ENCODE data around the gene CFAP61.

DNA sequence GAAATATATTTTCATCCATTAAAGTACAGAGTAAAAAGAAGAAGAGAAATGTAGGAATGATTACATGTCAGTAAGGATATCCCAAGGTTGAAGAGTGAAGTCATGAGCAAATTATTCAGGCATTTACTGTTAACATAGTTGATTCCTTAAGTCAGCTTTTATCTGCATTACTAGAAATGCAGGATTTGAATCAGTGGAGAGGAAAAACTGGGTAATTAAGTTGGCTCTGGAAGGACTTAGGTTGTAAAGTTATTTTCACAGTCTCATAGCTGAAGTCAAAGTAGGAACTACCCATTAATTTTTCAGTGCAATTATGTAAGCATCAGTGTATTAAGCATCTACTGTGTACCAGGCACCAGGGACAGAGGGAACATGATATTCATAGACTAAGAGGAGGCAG, 27.4 kb upstream of the CFAP61 start:
- TF ChIP-seq, protein P1, sequence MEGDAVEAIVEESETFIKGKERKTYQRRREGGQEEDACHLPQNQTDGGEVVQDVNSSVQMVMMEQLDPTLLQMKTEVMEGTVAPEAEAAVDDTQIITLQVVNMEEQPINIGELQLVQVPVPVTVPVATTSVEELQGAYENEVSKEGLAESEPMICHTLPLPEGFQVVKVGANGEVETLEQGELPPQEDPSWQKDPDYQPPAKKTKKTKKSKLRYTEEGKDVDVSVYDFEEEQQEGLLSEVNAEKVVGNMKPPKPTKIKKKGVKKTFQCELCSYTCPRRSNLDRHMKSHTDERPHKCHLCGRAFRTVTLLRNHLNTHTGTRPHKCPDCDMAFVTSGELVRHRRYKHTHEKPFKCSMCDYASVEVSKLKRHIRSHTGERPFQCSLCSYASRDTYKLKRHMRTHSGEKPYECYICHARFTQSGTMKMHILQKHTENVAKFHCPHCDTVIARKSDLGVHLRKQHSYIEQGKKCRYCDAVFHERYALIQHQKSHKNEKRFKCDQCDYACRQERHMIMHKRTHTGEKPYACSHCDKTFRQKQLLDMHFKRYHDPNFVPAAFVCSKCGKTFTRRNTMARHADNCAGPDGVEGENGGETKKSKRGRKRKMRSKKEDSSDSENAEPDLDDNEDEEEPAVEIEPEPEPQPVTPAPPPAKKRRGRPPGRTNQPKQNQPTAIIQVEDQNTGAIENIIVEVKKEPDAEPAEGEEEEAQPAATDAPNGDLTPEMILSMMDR (IDR thresholded peaks at IDR 0.05; ENCODE audit: poor library complexity) = no peak
- no peak for TF ChIP-seq EZH2phosphoT487 (IDR thresholded peaks at IDR 0.05; ENCODE audit: low read depth, severe bottlenecking, unreplicated experiment)
- TF ChIP-seq EZH2 (IDR thresholded peaks at IDR 0.05; ENCODE audit: borderline replicate concordance) = no peak
